Measurements from ENCODE around the gene RBM19. TPM values are rescaled to one million over a fixed set of nuclear protein-coding genes. Genes with fewer than 3 reads are reported as not detected.

The RBM19 gene
- total RNA-seq = 13.7 and 16.8 TPM in 2 replicates

GRCh38 chr12:113965951-113966797 lies at the start of gene RBM19:
Gene RBM19 (minus strand): TSS chr12:113966325. CDS start chr12:113966227, 98 bp downstream.

Measured in smooth muscle cell of bladder (primary cell).